Stimulated activated CD8-positive, alpha-beta memory T cell treated with anti-CD3 and anti-CD28 coated beads, Interleukin-2, amount 100 ng/mL, for 1 hour (primary cell): Measurements from ENCODE around the gene LMX1B.
"Not testable (repeated sequence)": the region's sequence is repeated elsewhere in the genome, so short reads cannot be mapped to it uniquely, and the experiment has no call there.

Source experiments
- DNase-seq, 2 donors: peaks; one replicate each; pipeline ENCODE4 v3.0.0-alpha.2; 2020; ENCODE audit warnings: low read depth in 2 of 2

LMX1B gene

DNA sequence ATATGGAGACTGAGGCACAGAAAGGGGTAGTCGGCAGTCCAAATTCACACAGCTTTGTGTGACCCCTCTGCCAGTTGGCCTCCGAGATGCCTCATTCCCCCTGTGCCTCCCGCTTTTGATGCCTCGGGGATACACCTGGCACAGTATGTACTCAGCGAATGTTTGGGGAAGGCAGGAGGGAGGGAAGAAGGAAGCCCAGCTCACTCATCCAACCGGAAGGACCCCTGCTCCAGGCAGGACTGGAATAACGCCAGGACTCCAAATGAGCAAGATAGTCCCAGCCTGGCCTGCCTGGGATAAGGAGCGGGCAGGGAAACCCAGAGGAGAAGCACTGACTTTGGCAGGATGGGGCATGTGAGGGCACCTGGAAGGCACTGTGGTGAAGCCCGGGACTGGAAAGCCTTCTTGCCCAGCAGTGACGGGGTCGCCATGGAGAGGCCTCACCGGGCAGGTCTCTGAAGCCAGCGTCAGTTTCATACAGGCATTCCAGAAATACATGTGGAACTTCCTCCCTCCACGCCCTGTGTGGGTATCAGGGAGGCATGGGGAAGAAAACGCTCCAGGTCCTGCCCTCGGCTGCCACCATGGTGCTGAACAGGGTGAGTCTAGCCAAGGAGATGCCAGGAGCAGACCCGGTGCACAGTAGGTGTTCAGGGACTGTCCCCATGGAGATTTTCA, 20.3 kb downstream of the LMX1B start:
- no peak for DNase-seq

- DNase-seq, result no peak
Measured at GRCh38 chr9:126635061-126635460, 21.3 kb downstream of the LMX1B start.

GRCh38 chr9:126635661-126636439, 22.1 kb downstream of the LMX1B start:
- no peak for DNase-seq

GRCh38 chr9:126636983-126637798, 23.5 kb downstream of the LMX1B start:
- peak in 1 of 2 donors; percentile 18 for DNase-seq

GRCh38 chr9:126638571-126639132, 24.9 kb downstream of the LMX1B start:
- no peak for DNase-seq

DNA sequence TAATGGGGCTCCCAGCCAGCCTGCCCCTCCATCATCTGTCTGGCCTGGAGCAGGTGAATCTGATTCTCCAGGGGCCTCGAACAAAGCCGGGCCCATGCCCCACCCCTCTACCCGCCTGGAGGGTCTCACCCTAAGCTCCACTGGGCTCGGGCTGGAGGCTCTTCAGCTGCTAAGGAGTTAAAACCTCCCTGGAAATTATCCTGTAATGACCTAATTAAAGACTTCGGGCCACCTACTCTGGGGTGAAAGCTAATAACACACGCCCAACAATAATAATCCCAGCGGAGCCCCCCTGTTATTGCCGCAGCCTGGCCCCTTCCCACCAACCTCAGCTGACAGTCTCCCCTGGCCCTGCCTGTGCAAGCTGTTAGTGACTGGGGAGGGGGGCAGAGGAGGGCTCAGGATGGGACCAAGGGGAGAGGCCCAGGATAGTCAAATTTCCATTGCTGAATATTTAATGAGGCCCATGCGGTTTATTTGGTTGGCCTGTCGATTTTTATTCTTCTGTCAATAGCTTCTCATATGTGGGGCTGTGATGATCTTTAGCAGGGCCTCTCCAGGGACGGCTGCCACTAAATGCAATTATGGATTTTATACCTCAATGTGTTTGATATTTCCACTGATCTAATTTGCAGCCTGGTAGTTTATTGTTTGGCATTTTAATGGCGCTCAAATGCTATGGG, 25.7 kb downstream of the LMX1B start:
- no peak for DNase-seq

- DNase-seq, result no peak
Measured at GRCh38 chr9:126641118-126641851, 27.6 kb downstream of the LMX1B start.

- DNase-seq, result no peak
Measured at GRCh38 chr9:126642010-126642744, 28.4 kb downstream of the LMX1B start.

- no peak for DNase-seq
Measured at GRCh38 chr9:126642839-126643238, 29.1 kb downstream of the LMX1B start.

DNA sequence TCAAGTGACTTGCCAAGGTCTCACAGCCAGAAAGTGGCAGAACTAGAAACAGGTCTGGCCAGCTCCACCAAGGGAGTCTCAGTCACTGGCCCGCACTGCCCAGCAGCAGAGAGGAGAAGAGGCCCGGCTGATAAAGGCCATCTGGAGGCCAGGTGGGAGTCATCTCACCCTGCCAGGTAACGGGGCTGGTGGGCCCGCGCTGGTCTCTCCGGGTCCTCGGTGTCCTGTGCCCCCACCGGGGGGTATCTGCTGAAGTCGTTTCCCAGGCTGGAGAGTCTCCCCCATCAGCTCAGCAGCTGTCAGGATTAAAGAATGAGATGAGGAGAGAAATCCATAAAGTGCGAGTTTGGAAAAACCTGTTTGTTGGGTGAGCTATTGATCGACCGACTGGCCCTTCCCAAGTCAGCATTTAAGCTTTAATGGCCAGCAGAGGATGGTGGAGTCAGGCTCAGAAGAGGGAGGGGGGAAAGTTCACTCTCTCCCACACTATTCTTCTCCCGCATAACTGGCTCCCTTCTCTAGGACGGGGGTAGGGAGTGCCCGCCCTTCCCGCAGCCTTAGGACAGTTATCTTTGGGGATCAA, 30.3 kb downstream of the LMX1B start:
- DNase-seq, result no peak

- no peak for DNase-seq
Measured at GRCh38 chr9:126646162-126646561, 32.4 kb downstream of the LMX1B start.

DNA sequence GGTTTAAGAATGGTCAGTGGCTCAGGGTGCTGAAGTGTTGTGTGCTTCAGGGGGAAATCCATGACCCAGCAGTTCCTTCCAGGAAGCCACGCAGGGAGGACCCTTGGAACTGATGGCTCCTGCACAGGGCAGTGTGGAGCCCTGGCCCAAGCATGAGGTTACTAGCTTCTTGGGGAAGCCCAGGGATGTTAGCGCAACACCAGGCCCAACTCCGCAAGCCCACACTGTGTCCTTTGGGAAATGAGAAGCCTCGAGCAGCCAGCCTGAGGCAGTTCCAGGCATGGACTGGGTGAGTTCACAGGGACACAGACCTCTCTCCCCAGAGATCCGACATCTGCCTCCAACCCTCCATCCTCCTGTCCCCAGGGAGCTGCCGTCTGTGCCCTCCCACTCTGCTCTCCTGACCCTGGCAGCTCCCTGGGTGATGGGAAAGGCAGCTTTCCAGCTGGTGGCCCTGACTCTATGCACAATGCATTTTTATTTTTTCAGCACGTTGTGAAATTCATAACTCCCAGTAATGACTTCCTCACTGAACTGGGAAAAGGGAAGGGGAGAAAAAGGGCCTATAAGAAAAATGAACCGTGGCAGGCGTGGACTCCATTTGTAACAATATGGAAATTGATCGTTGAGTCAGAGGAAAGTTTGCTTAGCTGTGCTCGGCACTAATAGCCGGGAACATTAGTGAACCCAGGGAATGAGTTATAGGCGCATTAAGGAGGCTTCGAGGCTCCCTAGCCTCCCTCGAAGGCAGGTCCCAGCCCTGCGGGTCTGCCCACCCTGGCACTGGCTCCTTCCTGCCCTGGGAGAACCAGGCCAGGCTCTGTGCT, 34.1 kb downstream of the LMX1B start:
- no peak for DNase-seq

- DNase-seq, result no peak
Measured at GRCh38 chr9:126649477-126649876, 35.7 kb downstream of the LMX1B start.

GRCh38 chr9:126650404-126651341, 36.9 kb downstream of the LMX1B start:
- no peak for DNase-seq

DNA sequence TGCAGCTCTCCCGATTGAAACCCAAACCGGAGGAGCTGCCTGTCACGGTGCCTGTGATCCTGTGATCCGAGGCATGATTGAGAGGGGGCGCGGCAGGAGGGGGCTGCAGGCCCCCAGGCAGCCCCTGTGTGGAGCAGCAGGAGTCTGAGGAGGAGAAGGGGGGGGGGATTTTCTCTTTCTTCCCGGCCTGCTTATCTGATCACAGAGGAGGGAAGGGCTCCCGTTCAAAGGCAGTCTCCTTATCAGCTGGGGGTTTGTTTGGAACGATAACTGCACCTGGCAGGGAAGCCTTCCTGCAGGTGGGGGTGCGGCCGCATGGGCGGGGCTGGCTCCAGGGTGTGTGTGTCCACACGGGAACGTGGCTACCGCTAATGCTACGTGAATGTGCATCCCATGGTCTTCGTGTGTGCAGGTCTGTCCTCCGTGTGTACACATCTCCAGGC, 38.4 kb downstream of the LMX1B start:
- DNase-seq, result no peak

DNA sequence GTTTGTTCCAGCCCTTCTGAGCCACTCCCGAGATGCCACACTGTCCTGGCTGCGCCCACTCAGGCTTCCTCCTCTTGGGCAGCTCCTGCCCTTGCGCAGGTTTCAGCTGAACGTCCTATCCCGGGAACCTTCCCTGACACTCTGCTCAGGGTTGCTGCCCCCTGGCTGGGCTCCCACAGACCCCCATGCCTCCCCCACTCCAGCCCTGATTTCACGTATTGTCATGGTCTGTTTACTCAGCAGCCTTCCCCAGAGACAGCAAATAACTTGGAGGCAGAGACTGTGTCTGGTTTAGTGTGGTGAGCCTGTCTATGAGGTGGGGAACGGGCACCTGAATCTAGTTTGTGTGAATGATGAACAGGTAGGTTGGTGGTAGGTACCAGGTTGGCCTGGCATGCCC, 40.4 kb downstream of the LMX1B start:
- no peak for DNase-seq

DNA sequence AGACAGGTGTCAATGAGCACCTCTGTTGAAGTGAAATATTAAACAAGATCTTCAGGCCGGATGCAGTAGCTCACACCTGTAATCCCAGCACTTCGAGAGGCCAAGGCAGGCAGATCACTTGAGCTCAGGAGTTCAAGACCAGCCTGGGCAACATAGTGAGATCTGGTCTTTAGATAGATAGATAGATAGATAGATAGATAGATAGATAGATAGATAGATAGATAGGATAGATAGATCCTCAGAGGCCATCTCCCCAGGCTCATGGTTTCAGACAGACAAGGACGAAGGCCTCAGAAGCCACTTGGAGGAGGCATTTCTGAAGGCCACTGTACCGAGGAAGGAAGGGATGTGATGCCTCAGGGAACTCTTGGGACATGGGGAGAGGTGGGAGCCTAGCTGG, 42.5 kb downstream of the LMX1B start:
- not testable (repeated sequence) for DNase-seq
